Stimulated activated CD8-positive, alpha-beta memory T cell treated with anti-CD3 and anti-CD28 coated beads, Interleukin-12 subunit alpha, Interleukin-12 subunit beta, amount 100 ng/mL, for 4 hours (primary cell): ENCODE measurements around the gene UBE2J2.
A peak's percentile ranks its signal among the peaks of the same experiment; 100 is the strongest.

ENCODE experiments used
- DNase-seq: peaks from one replicate; pipeline ENCODE4 v3.0.0-alpha.2; 2020; ENCODE audit warnings: low read depth

The UBE2J2 gene

GRCh38 chr1:1295154-1295923 is 21.7 kb upstream of the UBE2J2 start:
- no peak for DNase-seq

- DNase-seq = no peak
Observed at GRCh38 chr1:1294250-1294890, 20.7 kb upstream of the UBE2J2 start.

- DNase-seq = no peak
Observed at GRCh38 chr1:1293263-1294249, 19.9 kb upstream of the UBE2J2 start.

GRCh38 chr1:1292851-1293250 is 19.2 kb upstream of the UBE2J2 start:
- no peak for DNase-seq

- no peak for DNase-seq
Observed at GRCh38 chr1:1292442-1292779, 18.8 kb upstream of the UBE2J2 start.

GRCh38 chr1:1291548-1292441 is 18.1 kb upstream of the UBE2J2 start:
- DNase-seq = peak; percentile 41

- DNase-seq = no peak
Observed at GRCh38 chr1:1291023-1291528, 17.4 kb upstream of the UBE2J2 start.

- no peak for DNase-seq
Observed at GRCh38 chr1:1290238-1290731, 16.6 kb upstream of the UBE2J2 start.

- DNase-seq = no peak
Observed at GRCh38 chr1:1287288-1288110, 13.8 kb upstream of the UBE2J2 start.

- no peak for DNase-seq
Observed at GRCh38 chr1:1286313-1287261, 12.9 kb upstream of the UBE2J2 start.

GRCh38 chr1:1285611-1286311 is 12.1 kb upstream of the UBE2J2 start:
- no peak for DNase-seq

- DNase-seq = no peak
Observed at GRCh38 chr1:1285102-1285571, 11.5 kb upstream of the UBE2J2 start.

GRCh38 chr1:1284221-1285101 is 10.8 kb upstream of the UBE2J2 start:
- no peak for DNase-seq

- no peak for DNase-seq
Observed at GRCh38 chr1:1283821-1284220, 10.2 kb upstream of the UBE2J2 start.

- no peak for DNase-seq
Observed at GRCh38 chr1:1282998-1283397, 9.3 kb upstream of the UBE2J2 start.

GRCh38 chr1:1281533-1282321 is 8.1 kb upstream of the UBE2J2 start:
- DNase-seq = no peak
